Tibial nerve (tissue), 3 donors: ENCODE data around the gene IGF2R.

Experiments
- POLR2A ChIP-seq, 2 donors: fragments of 450-650 bp; IDR thresholded peaks; one replicate each; pipeline ENCODE4 v1.6.1; 2017; ENCODE audit warnings: antibody characterized with exemption in 2 of 2, mild to moderate bottlenecking in 2 of 2, moderate library complexity in 2 of 2
- TF ChIP-seq, protein P1 (sequence below), 5 experiments: fragments of 200-600 bp in 3 of 5; fragments of 450-650 bp in 2 of 5; sonication (generic) in 3 of 5; IDR thresholded peaks; one replicate each; pipeline ENCODE4 v1.5.1; 2016 to 2019; ENCODE audit warnings: antibody characterized with exemption in 5 of 5, mild to moderate bottlenecking in 3 of 5, moderate library complexity in 2 of 5

GRCh38 chr6:160013987-160014868 lies 45.3 kb downstream of the IGF2R start:
- TF ChIP-seq, protein P1, sequence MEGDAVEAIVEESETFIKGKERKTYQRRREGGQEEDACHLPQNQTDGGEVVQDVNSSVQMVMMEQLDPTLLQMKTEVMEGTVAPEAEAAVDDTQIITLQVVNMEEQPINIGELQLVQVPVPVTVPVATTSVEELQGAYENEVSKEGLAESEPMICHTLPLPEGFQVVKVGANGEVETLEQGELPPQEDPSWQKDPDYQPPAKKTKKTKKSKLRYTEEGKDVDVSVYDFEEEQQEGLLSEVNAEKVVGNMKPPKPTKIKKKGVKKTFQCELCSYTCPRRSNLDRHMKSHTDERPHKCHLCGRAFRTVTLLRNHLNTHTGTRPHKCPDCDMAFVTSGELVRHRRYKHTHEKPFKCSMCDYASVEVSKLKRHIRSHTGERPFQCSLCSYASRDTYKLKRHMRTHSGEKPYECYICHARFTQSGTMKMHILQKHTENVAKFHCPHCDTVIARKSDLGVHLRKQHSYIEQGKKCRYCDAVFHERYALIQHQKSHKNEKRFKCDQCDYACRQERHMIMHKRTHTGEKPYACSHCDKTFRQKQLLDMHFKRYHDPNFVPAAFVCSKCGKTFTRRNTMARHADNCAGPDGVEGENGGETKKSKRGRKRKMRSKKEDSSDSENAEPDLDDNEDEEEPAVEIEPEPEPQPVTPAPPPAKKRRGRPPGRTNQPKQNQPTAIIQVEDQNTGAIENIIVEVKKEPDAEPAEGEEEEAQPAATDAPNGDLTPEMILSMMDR (IDR thresholded peaks at IDR 0.05), result no peak
- no peak for TF ChIP-seq POLR2A (IDR thresholded peaks at IDR 0.05)
